Liver (tissue), 9 donors: ENCODE data around the gene SP100. TPM values are rescaled to one million over a fixed set of nuclear protein-coding genes. Genes with fewer than 3 reads are reported as not detected.

Source experiments
- DNase-seq: peaks from one replicate; pipeline ENCODE4 v3.0.0-alpha.2; 2017; ENCODE audit warnings: low spot score
- H3K27ac ChIP-seq, 2 donors: one replicate each; pipeline ENCODE4 v1.7.0; 2013; ENCODE audit warnings: inconsistent platforms in 2 of 2, low read length in 2 of 2, control low read depth in 1 of 2, low read depth in 1 of 2, mild to moderate bottlenecking in 1 of 2
- H3K27me3 ChIP-seq, 4 donors: one replicate each; pipeline versions ENCODE4 v1.6.1 to v1.7.0; 2013; ENCODE audit warnings: low read length in 3 of 4, inconsistent platforms in 1 of 4, mild to moderate bottlenecking in 1 of 4, moderate library complexity in 1 of 4; ENCODE audit not compliant: control insufficient read depth in 4 of 4, insufficient read depth in 4 of 4
- H3K36me3 ChIP-seq, 4 donors: one replicate each; pipeline versions ENCODE4 v1.6.1 to v1.7.0; 2013; ENCODE audit warnings: low read length in 3 of 4, mild to moderate bottlenecking in 3 of 4, low read depth in 1 of 4, moderate library complexity in 1 of 4; ENCODE audit not compliant: control insufficient read depth in 4 of 4, insufficient read depth in 3 of 4
- H3K4me1 ChIP-seq, 4 donors: one replicate each; pipeline versions ENCODE4 v1.6.1 to v1.7.0; 2013; ENCODE audit warnings: low read length in 3 of 4, mild to moderate bottlenecking in 3 of 4, moderate library complexity in 1 of 4; ENCODE audit not compliant: control insufficient read depth in 4 of 4, insufficient read depth in 4 of 4
- H3K4me3 ChIP-seq, 3 donors: one replicate each; pipeline versions ENCODE4 v1.6.1 to v1.7.0; 2013; ENCODE audit warnings: low read length in 3 of 3, control low read depth in 1 of 3, low read depth in 1 of 3, mild to moderate bottlenecking in 1 of 3
- H3K9ac ChIP-seq, 2 donors: one replicate each; pipeline ENCODE4 v1.7.0; 2013; ENCODE audit warnings: low read length in 2 of 2, mild to moderate bottlenecking in 2 of 2, moderate library complexity in 2 of 2, control low read depth in 1 of 2, low read depth in 1 of 2
- H3K9me3 ChIP-seq, 4 donors: one replicate each; pipeline versions ENCODE4 v1.6.1 to v1.7.0; 2013; ENCODE audit warnings: low read length in 3 of 4; ENCODE audit not compliant: control insufficient read depth in 4 of 4
- EGR1 ChIP-seq, 2 donors: IDR thresholded peaks; 2 replicates each; pipeline ENCODE4 v1.6.1; 2016 to 2018; ENCODE audit warnings: antibody characterized with exemption in 2 of 2, low read depth in 2 of 2
- FOXA1 ChIP-seq: IDR thresholded peaks from 2 replicates; pipeline ENCODE4 v1.6.1; 2016; ENCODE audit warnings: antibody characterized with exemption
- FOXA2 ChIP-seq: IDR thresholded peaks from 2 replicates; pipeline ENCODE4 v1.6.1; 2016; ENCODE audit warnings: antibody characterized with exemption
- GABPA ChIP-seq, 2 donors: IDR thresholded peaks in 1 of 2; conservative IDR thresholded peaks in 1 of 2; 2 replicates each; pipeline ENCODE4 v1.6.1; 2016; ENCODE audit warnings: antibody characterized with exemption in 2 of 2, mild to moderate bottlenecking in 1 of 2, moderate library complexity in 1 of 2
- HNF4A ChIP-seq, 2 donors: conservative IDR thresholded peaks; 2 replicates each; pipeline ENCODE4 v1.6.1; 2016; ENCODE audit warnings: antibody characterized with exemption in 2 of 2, mild to moderate bottlenecking in 2 of 2
- HNF4G ChIP-seq: IDR thresholded peaks from 2 replicates; pipeline ENCODE4 v1.6.1; 2016; ENCODE audit warnings: antibody characterized with exemption
- JUND ChIP-seq, 2 donors: IDR thresholded peaks; 2 replicates each; pipeline ENCODE4 v1.6.1; 2016; ENCODE audit warnings: antibody characterized with exemption in 2 of 2
- NR2F2 ChIP-seq: IDR thresholded peaks from 2 replicates; pipeline ENCODE4 v1.6.1; 2016; ENCODE audit warnings: antibody characterized with exemption
- RAD21 ChIP-seq, 2 donors: IDR thresholded peaks; 2 replicates each; pipeline ENCODE4 v1.6.1; 2016; ENCODE audit warnings: antibody characterized with exemption in 2 of 2, mild to moderate bottlenecking in 2 of 2
- RXRA ChIP-seq, 2 donors: IDR thresholded peaks; 2 replicates each; pipeline ENCODE4 v1.6.1; 2017 to 2018; ENCODE audit warnings: antibody characterized with exemption in 2 of 2, mild to moderate bottlenecking in 1 of 2
- SP1 ChIP-seq: IDR thresholded peaks from 2 replicates; pipeline ENCODE4 v1.6.1; 2018; ENCODE audit warnings: antibody characterized with exemption, mild to moderate bottlenecking
- TAF1 ChIP-seq: conservative IDR thresholded peaks from 2 replicates; pipeline ENCODE4 v1.6.1; 2016; ENCODE audit warnings: antibody characterized with exemption, mild to moderate bottlenecking
- YY1 ChIP-seq: IDR thresholded peaks from 2 replicates; pipeline ENCODE4 v1.6.1; 2016; ENCODE audit warnings: antibody characterized with exemption, mild to moderate bottlenecking
- WGBS: extraction: QIAGEN DNeasy Blood & Tissue Kit; methylation state at CpG from one replicate; pipeline ENCODE4 v1.1.7; 2013; 5-methylcytosine and 5-hydroxymethylcytosine counted together
- polyA plus RNA-seq, 2 donors: library from polyadenylated mRNA; stranded (reverse) in 1 of 2; unstranded in 1 of 2; fragments of 200-250 nt in 1 of 2; fragments of >200 nt in 1 of 2; fragmentation: Nextera tagmentation in 1 of 2; extraction: Ambion mirVana in 1 of 2; gene quantifications; one replicate each; pipeline versions ENCODE4 v1.2.1 to v1.2.3, GENCODE V29; 2013 to 2015
- total RNA-seq, 2 donors: library from RNA; depleted of rRNA; stranded (reverse); fragments of >200 nt; gene quantifications; one replicate each; pipeline ENCODE4 v1.2.3, GENCODE V29; 2014
- TF ChIP-seq, protein P1 (sequence below): IDR thresholded peaks from 2 replicates; pipeline ENCODE4 v1.6.1; 2016; ENCODE audit warnings: antibody characterized with exemption
- TF ChIP-seq, protein P2 (sequence below): IDR thresholded peaks from 2 replicates; pipeline ENCODE4 v1.6.1; 2016; ENCODE audit warnings: antibody characterized with exemption
- TF ChIP-seq, protein P3 (sequence below): IDR thresholded peaks from 2 replicates; pipeline ENCODE4 v1.6.1; 2016; ENCODE audit warnings: antibody characterized with exemption, mild to moderate bottlenecking
- TF ChIP-seq, protein P4 (sequence below): IDR thresholded peaks from 2 replicates; pipeline ENCODE4 v1.6.1; 2016; ENCODE audit warnings: antibody characterized with exemption
- donor health status: healthy.
- donor health status: healthy.
- donor health status: healthy.
- donor health status: healthy.
- donor health status: healthy.

SP100 gene
- total and polyA plus RNA-seq, 4 donors: 21.9 to 45.5 (median 33.1) TPM

DNA sequence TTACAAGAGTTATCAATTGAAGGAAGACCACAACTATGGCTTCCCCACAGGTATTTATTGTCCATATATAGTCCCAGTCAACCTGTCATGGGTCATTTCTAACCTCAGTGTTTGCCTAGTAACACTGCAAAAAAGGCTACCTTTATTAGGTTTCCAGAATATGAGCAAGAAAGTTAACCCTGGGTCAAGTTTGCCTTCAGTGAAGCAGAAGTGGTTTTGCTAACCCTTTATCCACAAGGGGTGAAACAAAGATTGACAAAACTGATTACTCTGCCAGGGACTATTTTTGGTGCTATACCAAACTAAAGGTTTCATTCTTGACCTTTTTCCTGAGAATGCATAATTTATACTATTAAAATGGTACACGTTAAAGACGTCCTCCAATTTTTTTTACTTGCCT, 28.8 kb downstream of the SP100 start (continued):
- TF ChIP-seq, protein P1, sequence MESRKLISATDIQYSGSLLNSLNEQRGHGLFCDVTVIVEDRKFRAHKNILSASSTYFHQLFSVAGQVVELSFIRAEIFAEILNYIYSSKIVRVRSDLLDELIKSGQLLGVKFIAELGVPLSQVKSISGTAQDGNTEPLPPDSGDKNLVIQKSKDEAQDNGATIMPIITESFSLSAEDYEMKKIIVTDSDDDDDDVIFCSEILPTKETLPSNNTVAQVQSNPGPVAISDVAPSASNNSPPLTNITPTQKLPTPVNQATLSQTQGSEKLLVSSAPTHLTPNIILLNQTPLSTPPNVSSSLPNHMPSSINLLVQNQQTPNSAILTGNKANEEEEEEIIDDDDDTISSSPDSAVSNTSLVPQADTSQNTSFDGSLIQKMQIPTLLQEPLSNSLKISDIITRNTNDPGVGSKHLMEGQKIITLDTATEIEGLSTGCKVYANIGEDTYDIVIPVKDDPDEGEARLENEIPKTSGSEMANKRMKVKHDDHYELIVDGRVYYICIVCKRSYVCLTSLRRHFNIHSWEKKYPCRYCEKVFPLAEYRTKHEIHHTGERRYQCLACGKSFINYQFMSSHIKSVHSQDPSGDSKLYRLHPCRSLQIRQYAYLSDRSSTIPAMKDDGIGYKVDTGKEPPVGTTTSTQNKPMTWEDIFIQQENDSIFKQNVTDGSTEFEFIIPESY: no peak
- TF ChIP-seq SP1: no peak

DNA sequence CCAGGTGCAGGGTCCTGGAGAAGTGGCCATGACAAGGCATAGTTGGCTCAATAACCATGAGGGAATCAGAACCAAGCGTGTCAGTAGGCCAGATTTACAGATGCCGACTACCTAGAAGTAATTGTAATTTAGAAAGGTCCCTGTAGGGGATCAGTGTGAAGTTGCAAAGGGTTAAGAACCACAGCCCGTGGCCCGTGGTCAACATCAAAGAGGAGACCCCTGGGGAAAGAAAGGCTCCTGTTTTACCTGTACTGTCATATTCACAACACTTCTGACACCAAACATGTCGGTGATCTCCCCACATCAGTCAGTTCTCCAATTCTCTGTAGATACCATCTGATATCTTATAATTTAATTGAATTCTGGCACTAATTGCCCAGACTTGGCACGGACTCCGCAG, 31.0 kb downstream of the SP100 start:
- Histone ChIP-seq H3K4me1 (no peaks in the 10 kb centered on the region), H3K9ac (no peak overlapping the region), H3K27me3 (no peaks in the 10 kb centered on the region), H3K9me3 (no peaks in the 10 kb centered on the region), H3K4me3 (no peak overlapping the region), H3K36me3 (peaks cover 14 to 59% (median 38%) of the 10 kb centered on the region in 4 donors), H3K27ac (no peak overlapping the region)
- no peak for DNase-seq
- 80% methylated on average over 7 of the region's 7 CpGs for WGBS
- TF ChIP-seq FOXA1 (no peak), GABPA (IDR thresholded peaks at IDR 0.05 in 1 of 2, conservative IDR thresholded peaks at IDR 0.05 in 1 of 2) (no peak), RXRA (IDR thresholded peaks at IDR 0.05) (no peak), JUND (IDR thresholded peaks at IDR 0.05) (no peak), YY1 (no peak), TAF1 (no peak), EGR1 (IDR thresholded peaks at IDR 0.05; ENCODE audit: low read depth in 2 of 2) (no peak), NR2F2 (no peak), HNF4G (no peak), HNF4A (conservative IDR thresholded peaks at IDR 0.05) (no peak), FOXA2 (no peak), SP1 (no peak), RAD21 (IDR thresholded peaks at IDR 0.05) (no peak)
- TF ChIP-seq, protein P2, sequence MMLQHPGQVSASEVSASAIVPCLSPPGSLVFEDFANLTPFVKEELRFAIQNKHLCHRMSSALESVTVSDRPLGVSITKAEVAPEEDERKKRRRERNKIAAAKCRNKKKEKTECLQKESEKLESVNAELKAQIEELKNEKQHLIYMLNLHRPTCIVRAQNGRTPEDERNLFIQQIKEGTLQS: no peak
- TF ChIP-seq, protein P1: no peak
- TF ChIP-seq, protein P3, sequence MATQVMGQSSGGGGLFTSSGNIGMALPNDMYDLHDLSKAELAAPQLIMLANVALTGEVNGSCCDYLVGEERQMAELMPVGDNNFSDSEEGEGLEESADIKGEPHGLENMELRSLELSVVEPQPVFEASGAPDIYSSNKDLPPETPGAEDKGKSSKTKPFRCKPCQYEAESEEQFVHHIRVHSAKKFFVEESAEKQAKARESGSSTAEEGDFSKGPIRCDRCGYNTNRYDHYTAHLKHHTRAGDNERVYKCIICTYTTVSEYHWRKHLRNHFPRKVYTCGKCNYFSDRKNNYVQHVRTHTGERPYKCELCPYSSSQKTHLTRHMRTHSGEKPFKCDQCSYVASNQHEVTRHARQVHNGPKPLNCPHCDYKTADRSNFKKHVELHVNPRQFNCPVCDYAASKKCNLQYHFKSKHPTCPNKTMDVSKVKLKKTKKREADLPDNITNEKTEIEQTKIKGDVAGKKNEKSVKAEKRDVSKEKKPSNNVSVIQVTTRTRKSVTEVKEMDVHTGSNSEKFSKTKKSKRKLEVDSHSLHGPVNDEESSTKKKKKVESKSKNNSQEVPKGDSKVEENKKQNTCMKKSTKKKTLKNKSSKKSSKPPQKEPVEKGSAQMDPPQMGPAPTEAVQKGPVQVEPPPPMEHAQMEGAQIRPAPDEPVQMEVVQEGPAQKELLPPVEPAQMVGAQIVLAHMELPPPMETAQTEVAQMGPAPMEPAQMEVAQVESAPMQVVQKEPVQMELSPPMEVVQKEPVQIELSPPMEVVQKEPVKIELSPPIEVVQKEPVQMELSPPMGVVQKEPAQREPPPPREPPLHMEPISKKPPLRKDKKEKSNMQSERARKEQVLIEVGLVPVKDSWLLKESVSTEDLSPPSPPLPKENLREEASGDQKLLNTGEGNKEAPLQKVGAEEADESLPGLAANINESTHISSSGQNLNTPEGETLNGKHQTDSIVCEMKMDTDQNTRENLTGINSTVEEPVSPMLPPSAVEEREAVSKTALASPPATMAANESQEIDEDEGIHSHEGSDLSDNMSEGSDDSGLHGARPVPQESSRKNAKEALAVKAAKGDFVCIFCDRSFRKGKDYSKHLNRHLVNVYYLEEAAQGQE: no peak
- TF ChIP-seq, protein P4, sequence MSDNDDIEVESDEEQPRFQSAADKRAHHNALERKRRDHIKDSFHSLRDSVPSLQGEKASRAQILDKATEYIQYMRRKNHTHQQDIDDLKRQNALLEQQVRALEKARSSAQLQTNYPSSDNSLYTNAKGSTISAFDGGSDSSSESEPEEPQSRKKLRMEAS: no peak
